ENCODE measurements around the gene BMP7.

DNA sequence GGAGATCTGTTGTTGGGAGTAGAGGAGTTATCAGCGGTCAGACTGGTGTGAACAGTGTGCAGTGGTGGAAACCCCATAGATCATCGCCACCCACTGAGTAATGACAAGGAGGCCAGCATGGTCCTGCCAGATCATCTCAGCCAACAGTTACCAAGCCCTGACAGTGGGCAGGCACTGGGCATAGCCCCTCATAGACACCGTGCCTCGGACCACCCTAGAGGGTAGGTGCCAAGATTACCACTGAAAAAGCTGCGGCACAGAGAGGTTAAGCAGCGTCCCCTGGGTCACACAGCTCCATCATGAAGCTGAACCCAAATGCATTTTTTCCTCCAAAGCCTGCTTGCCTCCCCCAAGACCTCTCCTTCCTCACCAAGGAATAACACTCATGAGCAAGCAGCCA lies 21.5 kb upstream of the BMP7 start:
- TF ChIP-seq EZH2 (IDR thresholded peaks at IDR 0.05; ENCODE audit: insufficient read depth, poor library complexity, severe bottlenecking) (no peak), EZH2phosphoT487 (IDR thresholded peaks at IDR 0.05; ENCODE audit: insufficient read depth, low read depth) (no peak)
